ENCODE measurements around the gene LRRC34. TPM values are rescaled to one million over a fixed set of nuclear protein-coding genes. Genes with fewer than 3 reads are reported as not detected.
A peak's percentile ranks its signal among the peaks of the same experiment; 100 is the strongest.

Gene LRRC34
- total RNA-seq, 8 experiments from 2014 or later, result 2.1 to 7.1 (median 4.3) TPM

DNA sequence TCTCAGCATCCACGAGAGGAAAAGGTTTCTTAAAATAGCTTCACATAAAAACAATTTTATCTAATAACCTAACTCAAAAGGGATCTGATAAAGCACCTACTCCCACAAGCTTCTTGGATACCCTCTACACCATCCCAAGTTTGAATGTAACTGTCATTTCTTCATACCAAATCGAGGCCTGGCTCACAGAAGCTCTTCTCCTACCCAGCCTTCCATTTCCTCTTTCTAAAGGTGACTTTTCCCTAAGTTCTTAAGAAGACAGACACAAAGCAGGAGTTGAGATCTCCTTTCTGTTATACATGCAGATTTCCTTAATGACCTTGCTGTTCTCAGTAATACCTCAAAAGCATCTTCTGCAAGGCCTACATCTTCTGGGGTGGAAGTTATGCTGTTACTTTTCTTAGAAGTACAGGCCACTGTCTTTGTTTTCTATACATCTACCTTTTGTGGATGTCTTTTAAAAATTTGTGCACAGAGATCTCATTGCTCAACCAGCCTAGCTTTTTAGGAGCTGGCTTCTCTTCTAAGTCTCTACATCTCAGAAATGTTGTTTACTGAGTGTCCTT, 3.4 kb downstream of the LRRC34 start:
- no peaks in the 10 kb centered on the region for H3K4me1 ChIP-seq (replicated peaks in 1 of 2)
- ATAC-seq (replicated peaks in 6 of 8), result no peak
- 43 to 92% (median 65%) methylated on average over 1 to 2 of the region's 2 CpGs; no CpG with 5 or more reads in 3 of the 10 experiments for WGBS, 10 experiments
- no peak overlapping the region for H3K4me3 ChIP-seq
- in situ Hi-C loops (cut with MboI; ENCODE audit: low pct_unique_long_range_greater_than_20kb in 2 of 9, low sequenced_read_pairs in 9 of 9, unreplicated experiment in 9 of 9), result no loop called here
- no peak overlapping the region for H3K27ac ChIP-seq

- ATAC-seq (replicated peaks in 6 of 8), result no peak
- WGBS, 10 experiments, result 88 to 100% (median 100%) methylated on average over 1 to 3 of the region's 3 CpGs; no CpG with 5 or more reads in 2 of the 10 experiments
Measured at GRCh38 chr3:169804681-169805080, 8.0 kb downstream of the LRRC34 start.

GRCh38 chr3:169792359-169792758, 20.3 kb downstream of the LRRC34 start:
- H3K4me1 ChIP-seq (replicated peaks in 1 of 2), result no peaks in the 10 kb centered on the region
- in situ Hi-C loops (cut with MboI; ENCODE audit: low pct_unique_long_range_greater_than_20kb in 2 of 9, low sequenced_read_pairs in 9 of 9, unreplicated experiment in 9 of 9), result loop anchor here in 1 of 9 experiments (25.0 kb wide), 1 partner anchor 170 kb away; the partner anchor contains the start of gene SEC62
- no peak overlapping the region for H3K4me3 ChIP-seq
- 80 to 100% (median 100%) methylated on average over 1 of the region's 1 CpG; no CpG with 5 or more reads in 3 of the 10 experiments for WGBS, 10 experiments
- ATAC-seq (replicated peaks in 6 of 8), result no peak
- no peak overlapping the region for H3K27ac ChIP-seq

More at GRCh38 chr3:169804681-169805080, 8.0 kb downstream of the LRRC34 start:
- no peak overlapping the region for H3K4me3 ChIP-seq
- H3K27ac ChIP-seq, result no peak overlapping the region
- in situ Hi-C loops (cut with MboI; ENCODE audit: low pct_unique_long_range_greater_than_20kb in 2 of 9, low sequenced_read_pairs in 9 of 9, unreplicated experiment in 9 of 9), result no loop called here
- no peaks in the 10 kb centered on the region for H3K4me1 ChIP-seq (replicated peaks in 1 of 2)

- Histone ChIP-seq H3K4me3 (no peak overlapping the region), H3K27ac (no peak overlapping the region), H3K4me1 (replicated peaks in 1 of 2) (no peaks in the 10 kb centered on the region)
- 50 to 100% (median 94%) methylated on average over 1 to 4 of the region's 4 CpGs; no CpG with 5 or more reads in 3 of the 10 experiments for WGBS, 10 experiments
- peak in 1 of 8 experiments; percentile 31 for ATAC-seq (replicated peaks in 6 of 8)
- in situ Hi-C loops (cut with MboI; ENCODE audit: low pct_unique_long_range_greater_than_20kb in 2 of 9, low sequenced_read_pairs in 9 of 9, unreplicated experiment in 9 of 9), result loop anchor here in 1 of 9 experiments (25.0 kb wide), 1 partner anchor 171 kb away; the partner anchor contains the start of gene SEC62
Measured at GRCh38 chr3:169790687-169791429, 21.8 kb downstream of the LRRC34 start.

- in situ Hi-C loops (cut with MboI; ENCODE audit: low pct_unique_long_range_greater_than_20kb in 2 of 9, low sequenced_read_pairs in 9 of 9, unreplicated experiment in 9 of 9), result loop anchor here in 1 of 9 experiments (25.0 kb wide), 1 partner anchor 172 kb away; the partner anchor contains the start of gene SEC62
- H3K4me3 ChIP-seq, result no peak overlapping the region
- peak in 1 of 8 experiments; percentile 86 for ATAC-seq (replicated peaks in 6 of 8)
- H3K4me1 ChIP-seq (replicated peaks in 1 of 2), result no peaks in the 10 kb centered on the region
- H3K27ac ChIP-seq, result no peak overlapping the region
Measured at GRCh38 chr3:169790219-169790618, 22.5 kb downstream of the LRRC34 start.

DNA sequence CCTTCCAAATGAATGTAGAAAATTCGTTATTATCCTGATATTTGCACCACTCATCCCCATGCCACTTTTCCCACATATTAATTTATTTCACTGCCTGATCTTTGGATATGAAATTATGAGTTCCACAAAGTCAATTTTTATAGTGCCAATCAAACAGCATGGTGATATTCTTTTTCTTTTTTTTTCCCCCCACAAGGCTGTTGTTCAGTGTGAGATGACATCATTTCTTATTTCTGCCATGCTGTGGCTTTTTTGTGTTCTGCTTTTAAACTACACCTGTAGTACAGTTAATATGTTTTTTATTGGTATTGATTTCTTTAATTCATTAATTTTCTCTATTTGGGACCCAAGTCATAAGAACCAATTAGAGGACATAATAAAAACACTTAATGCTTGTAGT, 24.9 kb downstream of the LRRC34 start:
- in situ Hi-C loops (cut with MboI; ENCODE audit: low pct_unique_long_range_greater_than_20kb in 2 of 9, low sequenced_read_pairs in 9 of 9, unreplicated experiment in 9 of 9), result loop anchor here in 1 of 9 experiments (25.0 kb wide), 1 partner anchor 175 kb away; the partner anchor contains the start of gene SEC62
- WGBS, 10 experiments, result 70 to 100% (median 89%) methylated on average over 1 of the region's 1 CpG; no CpG with 5 or more reads in 2 of the 10 experiments
- H3K4me3 ChIP-seq, result no peak overlapping the region
- ATAC-seq (replicated peaks in 6 of 8), result no peak
- no peak overlapping the region for H3K27ac ChIP-seq
- no peaks in the 10 kb centered on the region for H3K4me1 ChIP-seq (replicated peaks in 1 of 2)

DNA sequence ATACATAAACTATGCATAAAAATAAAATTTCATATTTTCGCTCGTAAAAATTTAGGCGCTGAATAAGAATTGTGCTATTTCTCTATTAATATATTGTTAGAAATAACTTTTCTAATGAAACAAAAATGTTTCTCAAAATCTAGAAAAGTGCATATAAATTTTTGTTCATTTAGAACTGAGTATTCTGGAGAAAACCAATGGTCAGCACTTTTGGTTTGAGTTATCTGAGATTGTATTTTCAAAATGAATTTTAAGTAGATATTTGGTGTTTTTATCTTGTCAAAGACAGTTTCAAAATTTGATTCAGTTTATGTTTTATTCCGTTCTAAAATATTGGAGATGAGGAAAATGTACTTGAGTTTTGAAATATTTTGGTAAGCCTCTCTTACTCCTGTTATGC, 25.6 kb downstream of the LRRC34 start:
- 94 to 100% (median 99%) methylated on average over 1 to 4 of the region's 4 CpGs for WGBS, 10 experiments
- no peak for ATAC-seq (replicated peaks in 6 of 8)
- no peaks in the 10 kb centered on the region for H3K4me1 ChIP-seq (replicated peaks in 1 of 2)
- H3K4me3 ChIP-seq, result no peak overlapping the region
- in situ Hi-C loops (cut with MboI; ENCODE audit: low pct_unique_long_range_greater_than_20kb in 2 of 9, low sequenced_read_pairs in 9 of 9, unreplicated experiment in 9 of 9), result loop anchor here in 1 of 9 experiments (25.0 kb wide), 1 partner anchor 175 kb away; the partner anchor contains the start of gene SEC62
- H3K27ac ChIP-seq, result no peak overlapping the region

GRCh38 chr3:169781209-169781855, 31.4 kb downstream of the LRRC34 start:
- Histone ChIP-seq H3K4me1 (replicated peaks in 1 of 2) (no peaks in the 10 kb centered on the region), H3K4me3 (no peak overlapping the region), H3K27ac (no peak overlapping the region)
- in situ Hi-C loops (cut with MboI; ENCODE audit: low pct_unique_long_range_greater_than_20kb in 2 of 9, low sequenced_read_pairs in 9 of 9, unreplicated experiment in 9 of 9), result loop anchor here in 1 of 9 experiments (25.0 kb wide), 1 partner anchor 181 kb away; the partner anchor contains the start of gene SEC62
- ATAC-seq (replicated peaks in 6 of 8), result no peak
- WGBS, 10 experiments, result 82 to 100% (median 90%) methylated on average over 2 to 4 of the region's 4 CpGs

DNA sequence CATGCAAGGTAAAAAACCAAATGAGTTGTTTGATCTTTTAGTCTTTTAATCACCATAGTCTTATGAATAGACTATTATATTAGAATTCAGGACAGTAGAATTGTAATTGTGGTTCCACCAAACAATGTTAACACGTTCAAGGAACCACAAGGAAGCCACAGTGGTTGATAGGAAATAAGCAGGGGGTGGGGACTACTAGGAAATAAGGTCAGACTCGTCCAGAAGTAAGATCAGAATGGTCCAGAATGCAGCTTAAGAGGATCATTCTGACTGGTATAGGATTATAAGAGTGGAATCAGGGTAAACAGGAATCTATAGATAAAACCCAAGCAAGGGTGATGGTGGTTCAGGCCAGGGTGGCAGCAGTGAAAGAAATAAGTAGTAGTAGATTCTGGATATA, 32.0 kb downstream of the LRRC34 start:
- no peak overlapping the region for H3K27ac ChIP-seq
- H3K4me3 ChIP-seq, result no peak overlapping the region
- in situ Hi-C loops (cut with MboI; ENCODE audit: low pct_unique_long_range_greater_than_20kb in 2 of 9, low sequenced_read_pairs in 9 of 9, unreplicated experiment in 9 of 9), result loop anchor here in 1 of 9 experiments (25.0 kb wide), 1 partner anchor 182 kb away; the partner anchor contains the start of gene SEC62
- WGBS, 10 experiments, result 63 to 100% (median 80%) methylated on average over 1 to 2 of the region's 2 CpGs
- peaks cover 0 to 5% of the 10 kb centered on the region in 2 donors for H3K4me1 ChIP-seq (replicated peaks in 1 of 2)
- no peak for ATAC-seq (replicated peaks in 6 of 8)

DNA sequence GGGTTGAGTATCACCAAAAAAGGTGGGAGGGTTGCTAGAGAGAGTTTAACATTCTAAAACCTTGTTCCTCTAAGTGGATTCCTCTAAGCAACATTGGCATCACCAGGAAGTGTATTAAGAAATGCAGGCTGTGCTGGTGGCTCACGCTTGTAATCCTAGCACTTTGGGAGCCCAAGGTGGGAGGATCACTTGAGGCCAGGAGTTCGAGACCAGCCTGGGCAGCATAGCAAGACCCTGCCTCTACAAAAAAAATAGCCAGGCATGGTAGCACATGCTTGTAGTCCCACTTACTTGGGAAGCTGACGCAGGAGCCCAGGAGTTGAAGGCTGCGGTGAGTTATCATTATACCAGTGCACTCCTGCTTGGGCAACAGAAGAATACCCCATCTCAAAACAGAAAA, 34.9 kb downstream of the LRRC34 start:
- H3K4me3 ChIP-seq, result no peak overlapping the region
- in situ Hi-C loops (cut with MboI; ENCODE audit: low pct_unique_long_range_greater_than_20kb in 2 of 9, low sequenced_read_pairs in 9 of 9, unreplicated experiment in 9 of 9), result loop anchor here in 1 of 9 experiments (25.0 kb wide), 1 partner anchor 184 kb away; the partner anchor contains the start of gene SEC62
- WGBS, 10 experiments, result 50 to 100% (median 82%) methylated on average over 1 to 3 of the region's 4 CpGs; no CpG with 5 or more reads in 2 of the 10 experiments
- no peak for ATAC-seq (replicated peaks in 6 of 8)
- no peak overlapping the region for H3K27ac ChIP-seq
- H3K4me1 ChIP-seq (replicated peaks in 1 of 2), result peaks cover 0 to 21% of the 10 kb centered on the region in 2 donors

- Histone ChIP-seq H3K4me3 (peak overlapping the region; percentile 61 to 100 (median 97)), H3K27ac (peak overlapping the region in 1 of 2 donors; percentile 92), H3K4me1 (replicated peaks in 1 of 2) (peaks cover 0 to 21% of the 10 kb centered on the region in 2 donors)
- no peak for ATAC-seq (replicated peaks in 6 of 8)
- in situ Hi-C loops (cut with MboI; ENCODE audit: low pct_unique_long_range_greater_than_20kb in 2 of 9, low sequenced_read_pairs in 9 of 9, unreplicated experiment in 9 of 9), result loop anchor here in 1 of 9 experiments (25.0 kb wide), 1 partner anchor 637 kb away; no protein-coding TSS in a partner anchor
- WGBS, 10 experiments, result 23 to 100% (median 30%) methylated on average over 1 to 5 of the region's 5 CpGs; no CpG with 5 or more reads in 1 of the 10 experiments
Measured at GRCh38 chr3:169774186-169774585, 38.5 kb downstream of the LRRC34 start.

- peak; percentile 81 to 95 (median 92) for ATAC-seq (replicated peaks in 6 of 8)
- Histone ChIP-seq H3K27ac (peak within 1 kb of the TSS; percentile 92 to 98), H3K4me3 (peak within 1 kb of the TSS; percentile 61 to 100 (median 97)), H3K4me1 (replicated peaks in 1 of 2) (peaks cover 0 to 21% of the 10 kb centered on the region in 2 donors)
- in situ Hi-C loops (cut with MboI; ENCODE audit: low pct_unique_long_range_greater_than_20kb in 2 of 9, low sequenced_read_pairs in 9 of 9, unreplicated experiment in 9 of 9), result loop anchor here in 1 of 9 experiments (25.0 kb wide), 1 partner anchor 636 kb away; no protein-coding TSS in a partner anchor
- WGBS, 10 experiments, result 0 to 20% (median 0%) methylated on average over 1 to 22 of the region's 61 CpGs; no CpG with 5 or more reads in 3 of the 10 experiments
Measured at GRCh38 chr3:169772897-169773816, 39.5 kb downstream of the LRRC34 start, which contains the start of gene MYNN. Gene MYNN (plus strand): TSS chr3:169773396. CDS start chr3:169774296, 900 bp downstream.

All from motor neuron (in vitro differentiated cells).